HG03558 (cell line): ENCODE measurements around the gene SMOC1.

Experiments
- ATAC-seq: cut with Tn5 transposase; IDR thresholded peaks from one replicate; pipeline ENCODE4 v1.9.1; 2021; ENCODE audit warnings: moderate number of reproducible peaks; ENCODE audit not compliant: unreplicated experiment; ENCODE audit errors: extremely low read depth

Gene SMOC1

DNA sequence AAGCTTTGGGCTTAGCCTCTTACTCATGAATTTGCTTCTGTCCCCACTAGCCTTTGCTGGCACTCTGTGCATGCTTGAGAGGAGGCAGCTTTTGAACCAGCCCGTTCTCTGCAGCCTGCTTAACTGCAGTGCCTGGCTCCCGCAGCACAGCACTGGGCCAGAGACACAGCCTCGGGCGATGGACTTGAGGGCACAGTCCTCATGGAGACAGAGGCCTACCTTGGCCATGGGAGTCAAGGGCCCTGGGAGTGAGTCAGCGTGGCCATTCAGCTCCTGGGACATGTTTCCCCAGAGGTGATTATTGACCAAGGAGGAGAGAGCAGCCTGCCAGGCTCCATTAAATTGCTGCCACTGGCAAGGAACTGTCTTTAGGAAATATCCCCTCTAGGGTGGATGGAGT is 93.5 kb downstream of the SMOC1 start:
- ATAC-seq: no peak

DNA sequence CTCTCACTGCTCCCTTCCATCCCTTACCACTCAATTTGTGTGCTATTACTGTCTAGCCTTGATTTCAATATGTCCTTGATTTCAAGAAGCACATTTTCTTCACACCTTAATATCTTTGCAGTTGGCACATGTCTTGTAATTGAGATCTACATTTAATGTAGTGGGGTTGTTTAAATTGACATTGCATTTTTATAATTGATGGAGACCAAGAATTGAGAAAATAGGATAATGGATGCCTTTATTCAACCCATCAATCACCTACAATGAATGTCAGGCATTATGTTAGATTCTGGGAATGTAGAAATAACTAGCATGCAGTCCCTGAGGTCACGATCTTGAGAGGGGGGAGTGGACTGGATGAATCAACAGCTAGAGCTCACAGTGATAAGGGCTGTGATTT is 94.6 kb downstream of the SMOC1 start:
- ATAC-seq: no peak

DNA sequence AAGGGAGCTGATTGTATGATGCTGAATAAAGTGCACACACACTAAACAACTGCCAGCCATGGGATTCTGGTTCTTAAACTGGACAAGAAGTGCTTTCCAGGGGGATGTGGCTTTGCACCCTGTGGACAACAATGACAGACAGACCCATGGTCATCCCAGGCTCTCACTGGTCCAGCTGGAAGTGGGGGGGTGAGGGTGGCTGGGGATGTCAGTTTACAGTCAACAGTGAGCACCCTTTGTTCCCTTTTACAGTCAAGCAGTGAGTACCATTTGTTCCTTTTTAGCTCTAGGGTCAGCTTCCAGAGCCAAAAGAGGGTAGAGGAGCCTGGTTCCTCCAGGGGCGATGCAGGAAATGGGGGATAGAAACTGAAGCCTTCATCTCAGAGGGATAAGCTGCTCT is 100.7 kb downstream of the SMOC1 start:
- ATAC-seq: no peak

DNA sequence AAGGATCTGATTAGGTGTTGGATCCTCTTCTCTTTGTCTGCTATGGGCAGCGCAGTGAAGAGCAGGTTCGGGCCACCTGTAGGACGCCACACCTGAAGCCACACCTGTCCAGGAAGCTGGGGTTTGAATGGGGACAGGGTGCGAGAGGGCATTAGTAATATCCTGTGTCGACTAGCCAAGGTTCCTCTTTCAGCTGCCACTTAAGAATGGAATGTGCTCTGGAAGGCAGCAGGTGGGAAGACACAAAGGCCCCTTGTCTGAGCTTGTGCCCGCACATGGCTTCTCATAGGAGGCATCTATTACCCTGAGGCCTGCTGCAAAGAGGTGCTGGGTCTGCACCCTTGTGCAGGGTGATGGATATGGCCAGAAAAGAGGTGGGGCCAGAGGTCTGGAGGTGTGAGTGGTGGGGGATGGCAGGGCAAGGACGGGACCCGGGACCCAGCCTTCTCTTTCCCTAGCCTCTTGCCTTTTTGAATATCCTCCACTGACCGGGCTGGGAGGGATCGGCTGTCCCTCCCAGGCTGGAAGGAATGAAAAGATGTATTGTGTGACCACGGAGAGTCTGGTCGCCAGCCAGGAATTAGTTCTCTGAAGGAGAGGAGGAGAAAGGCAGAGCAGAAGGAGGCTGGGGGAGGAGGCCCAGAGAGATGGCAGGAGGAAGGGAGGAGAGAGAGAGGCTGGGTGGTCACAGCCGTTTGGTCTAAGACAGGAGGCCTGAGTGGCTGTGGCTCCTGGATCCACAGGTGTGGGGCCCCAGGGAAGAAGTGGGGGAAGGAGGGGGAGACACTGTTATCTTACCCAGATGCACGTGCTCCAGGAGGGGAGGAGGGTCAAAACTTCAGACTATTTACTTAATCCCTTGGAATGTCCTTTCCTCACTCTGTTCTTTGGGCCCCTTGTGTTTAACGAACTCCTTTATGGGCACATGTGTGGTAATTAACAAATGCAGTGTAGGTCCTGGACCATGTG is 101.5 kb downstream of the SMOC1 start:
- ATAC-seq: no peak

DNA sequence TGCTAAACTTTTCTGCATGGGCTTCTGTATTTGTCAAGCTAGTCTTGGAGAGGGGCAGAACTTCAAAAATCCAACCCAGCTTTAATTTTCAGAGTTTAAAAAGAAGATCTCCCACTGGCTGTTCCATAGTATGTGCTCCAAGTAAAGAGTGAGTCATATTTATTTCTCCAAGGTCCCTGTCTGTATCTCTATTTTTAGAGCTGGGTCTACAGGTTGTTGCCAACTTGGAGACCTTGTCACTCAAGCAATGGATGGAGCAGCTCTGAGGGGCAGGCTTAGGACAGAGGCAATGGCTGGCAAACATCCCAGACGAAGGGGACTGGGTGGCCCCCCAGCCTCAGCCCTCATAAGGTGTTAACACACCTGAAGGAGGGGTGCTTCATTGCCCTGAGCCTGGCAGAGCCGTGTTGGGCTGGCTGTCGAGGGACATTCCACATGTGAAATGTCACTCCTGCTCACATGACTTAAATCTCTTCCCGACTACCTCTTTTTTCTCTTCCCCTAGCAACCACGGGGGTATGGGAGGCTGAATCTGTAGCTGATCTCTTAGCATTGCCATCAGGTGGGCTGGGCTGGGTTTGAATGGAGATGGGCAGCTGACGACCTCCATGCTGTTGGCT is 103.1 kb downstream of the SMOC1 start:
- no peak for ATAC-seq

DNA sequence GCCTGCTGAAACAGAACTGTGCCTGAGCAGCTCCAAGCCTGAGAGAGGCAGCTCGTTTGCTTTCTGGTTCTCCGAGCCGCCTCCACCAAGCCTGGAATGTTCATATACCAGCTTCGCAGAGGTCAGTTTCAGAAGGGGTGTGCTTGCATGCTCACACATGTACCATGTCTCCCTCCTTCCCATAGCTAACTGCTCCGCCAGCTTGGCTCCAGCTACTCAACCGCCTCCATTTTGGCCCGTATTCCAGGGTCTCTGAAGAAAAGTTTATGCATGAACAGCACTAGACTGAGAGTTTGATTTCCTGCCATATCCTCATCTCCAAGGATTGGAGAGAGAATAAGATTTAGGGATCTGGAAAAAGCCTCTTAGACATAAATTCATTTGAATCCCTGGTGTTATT is 103.7 kb downstream of the SMOC1 start:
- ATAC-seq: no peak

DNA sequence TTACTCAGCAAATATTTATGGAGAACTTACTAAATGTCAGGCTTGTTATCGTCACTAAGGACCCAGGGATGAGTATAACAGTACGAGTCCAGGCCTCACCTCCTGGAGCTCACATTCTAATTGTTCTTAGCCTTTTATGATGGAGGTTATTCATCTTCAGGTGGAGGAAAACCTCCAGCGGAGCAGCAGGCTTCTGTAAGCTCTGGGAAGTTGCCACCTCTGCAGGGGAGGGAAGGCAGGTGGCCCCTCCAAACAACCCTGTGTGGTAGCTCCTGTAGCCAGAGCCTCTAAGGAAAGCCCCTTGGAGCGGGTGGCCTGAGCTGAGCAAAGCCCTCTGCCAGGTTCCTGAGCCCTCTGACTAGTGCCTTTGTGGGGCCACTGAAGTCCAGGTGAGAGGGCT is 104.1 kb downstream of the SMOC1 start:
- ATAC-seq: no peak

DNA sequence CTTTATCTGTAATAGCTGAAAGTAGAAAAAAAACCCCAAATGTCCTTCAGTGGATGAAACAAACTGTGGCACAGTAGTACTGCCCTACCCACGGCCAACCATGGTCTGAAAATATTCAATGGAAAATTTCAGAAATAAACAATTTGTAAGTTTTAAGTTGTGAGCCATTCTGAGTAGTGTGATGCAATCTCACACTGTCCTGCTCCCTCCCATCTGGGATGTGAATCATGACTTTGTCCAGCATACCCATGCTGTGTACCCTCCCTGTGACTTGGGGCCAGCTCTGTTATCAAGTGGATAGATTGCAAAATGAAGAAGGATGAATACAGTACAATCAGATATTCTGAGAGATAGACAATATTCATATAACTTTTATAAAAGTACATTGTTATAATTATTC is 106.2 kb downstream of the SMOC1 start:
- no peak for ATAC-seq

DNA sequence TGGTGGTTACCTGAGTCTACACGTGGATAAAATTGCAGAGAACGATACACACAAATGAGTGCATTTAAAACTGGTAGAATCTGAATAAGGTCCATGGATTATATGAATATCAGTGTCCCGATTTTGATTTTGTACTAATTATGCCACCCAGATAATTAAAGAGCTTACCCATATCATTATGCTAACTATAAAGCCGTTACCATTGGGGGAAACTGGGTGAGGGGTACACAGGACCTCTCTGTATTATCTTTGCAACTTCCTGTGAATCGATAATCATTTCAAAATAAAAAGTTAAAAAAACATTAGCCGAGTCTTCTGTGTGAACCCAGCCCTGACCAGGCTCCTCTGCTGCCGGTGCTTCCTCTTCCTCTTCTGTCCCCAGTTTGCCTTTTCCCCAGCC is 107.1 kb downstream of the SMOC1 start:
- no peak for ATAC-seq

DNA sequence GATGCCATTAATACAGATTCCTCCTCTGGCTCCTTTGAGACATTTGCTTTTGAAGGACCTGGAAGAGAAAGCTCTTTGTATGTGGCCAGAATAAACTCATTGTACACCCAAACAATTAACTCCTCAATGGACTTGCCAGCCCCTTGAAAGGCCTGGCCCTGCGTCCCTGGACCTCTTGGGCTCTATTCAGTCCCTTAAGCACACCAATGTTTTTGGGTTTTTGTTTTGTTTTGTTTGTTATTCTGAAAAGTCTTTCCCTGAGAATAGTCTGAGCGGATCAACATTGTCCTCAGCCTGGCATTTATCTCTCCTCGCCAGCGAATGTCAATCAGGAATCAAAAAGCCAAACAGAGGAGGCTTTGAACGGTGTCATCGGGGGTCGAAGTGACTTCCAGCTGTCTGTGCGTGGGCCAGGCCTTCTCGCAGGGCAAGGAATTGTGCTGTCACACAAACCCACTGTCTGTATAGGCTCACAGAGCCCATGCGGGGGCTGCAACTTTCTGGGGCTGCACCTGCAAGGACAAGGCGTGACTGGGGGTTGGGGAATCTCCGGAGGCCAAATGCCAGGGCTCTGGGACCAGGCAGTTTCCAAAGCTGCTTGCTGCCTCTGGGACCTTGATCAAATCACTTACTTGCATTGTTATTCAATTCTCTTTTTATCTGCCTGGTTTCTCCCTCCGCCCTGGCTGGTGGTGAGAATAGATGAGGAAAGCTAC is 108.3 kb downstream of the SMOC1 start:
- no peak for ATAC-seq

DNA sequence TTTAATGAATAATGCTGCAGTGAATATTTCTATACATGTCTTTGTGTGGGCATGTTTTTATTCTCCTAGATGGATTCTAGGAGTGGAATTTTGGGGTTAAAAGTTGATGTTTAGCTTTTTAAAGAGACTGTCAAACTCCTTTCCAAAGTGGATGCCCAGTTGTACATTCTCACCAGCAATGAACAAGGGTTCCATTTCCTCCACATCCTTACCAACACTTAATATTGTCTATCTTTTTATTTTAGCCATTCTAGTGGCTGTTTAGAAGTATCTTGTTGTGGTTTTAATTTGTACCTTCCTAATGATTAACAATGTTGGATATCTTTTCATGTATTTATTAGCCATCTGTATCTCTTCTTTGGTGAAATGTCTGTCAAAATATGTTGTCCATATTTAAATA is 109.8 kb downstream of the SMOC1 start:
- ATAC-seq: no peak

DNA sequence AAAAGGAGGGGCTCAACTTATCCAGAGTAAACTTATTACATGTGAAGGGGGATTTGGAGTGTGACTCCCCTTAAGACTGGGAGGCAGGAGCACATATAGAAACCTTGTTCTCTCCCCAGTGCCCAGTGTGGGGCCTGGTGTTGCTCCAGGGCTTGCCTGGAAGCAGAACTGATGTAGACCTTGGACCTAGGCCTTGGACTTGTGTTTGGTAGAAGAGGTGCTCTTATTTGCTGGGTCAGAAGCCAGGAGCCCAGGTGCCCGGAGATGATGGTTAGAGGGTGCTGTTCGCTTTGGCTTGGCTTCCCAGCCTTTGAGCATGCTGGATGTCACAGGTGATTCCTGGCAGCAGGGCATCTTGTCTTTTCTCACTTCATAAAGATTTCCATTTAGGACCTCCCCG is 110.4 kb downstream of the SMOC1 start:
- no peak for ATAC-seq

DNA sequence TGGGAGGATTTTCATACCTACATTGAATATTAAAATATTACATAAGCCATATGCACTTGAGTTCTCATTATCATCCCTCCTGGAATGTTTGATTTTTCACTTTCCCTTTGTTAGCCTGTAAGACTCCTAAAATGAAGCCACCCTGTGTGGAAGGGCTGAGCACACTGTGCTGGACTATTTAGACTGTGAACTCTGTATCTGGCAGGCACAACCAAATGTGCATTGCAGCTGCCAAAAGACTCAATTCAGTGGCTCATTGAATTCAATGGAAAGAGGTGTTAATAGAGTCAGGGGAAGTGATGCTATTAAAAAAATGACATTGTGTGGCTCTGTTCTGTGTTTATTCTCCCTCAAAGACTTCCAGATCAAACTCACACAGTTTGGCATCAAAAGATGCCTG is 111.1 kb downstream of the SMOC1 start:
- ATAC-seq: no peak

DNA sequence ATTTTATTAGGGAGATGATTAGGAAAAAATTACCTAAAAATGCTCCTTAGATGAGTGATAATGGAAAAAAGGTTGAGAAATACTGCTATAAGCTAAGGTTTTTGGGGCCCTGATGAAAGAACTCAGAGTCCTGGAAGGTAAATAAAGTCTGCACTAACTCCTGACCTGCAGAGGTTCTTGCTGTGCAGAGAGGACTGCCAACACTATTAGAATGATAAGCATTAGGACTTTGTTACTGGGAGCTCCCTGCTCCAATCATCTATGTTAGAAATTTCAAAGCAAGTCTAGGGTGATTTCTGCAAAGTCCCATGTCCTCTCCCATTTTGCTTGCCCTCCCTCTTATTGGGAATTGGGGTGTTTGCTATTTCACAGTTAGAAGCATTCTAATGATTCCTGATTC is 112.2 kb downstream of the SMOC1 start:
- ATAC-seq: no peak

DNA sequence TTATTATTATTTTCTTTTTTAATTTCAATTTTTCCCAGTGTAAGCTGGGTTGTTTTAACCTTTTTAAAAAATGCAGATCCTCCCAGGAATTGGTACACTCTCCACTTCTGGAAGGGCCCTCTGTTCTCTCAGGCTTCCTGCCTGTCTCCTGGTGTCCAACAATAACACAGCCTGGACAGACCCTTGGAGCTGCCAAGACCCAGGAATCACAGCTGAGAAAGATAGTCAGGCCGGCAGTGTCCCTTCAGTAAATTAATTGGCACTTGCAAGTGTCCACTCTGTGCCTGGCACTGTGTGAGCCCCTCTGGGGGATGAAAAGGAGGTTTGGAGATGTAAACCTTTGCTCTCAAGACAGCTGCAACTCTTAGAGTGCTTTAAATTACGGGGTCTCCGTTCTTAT is 113.3 kb downstream of the SMOC1 start:
- ATAC-seq: no peak

DNA sequence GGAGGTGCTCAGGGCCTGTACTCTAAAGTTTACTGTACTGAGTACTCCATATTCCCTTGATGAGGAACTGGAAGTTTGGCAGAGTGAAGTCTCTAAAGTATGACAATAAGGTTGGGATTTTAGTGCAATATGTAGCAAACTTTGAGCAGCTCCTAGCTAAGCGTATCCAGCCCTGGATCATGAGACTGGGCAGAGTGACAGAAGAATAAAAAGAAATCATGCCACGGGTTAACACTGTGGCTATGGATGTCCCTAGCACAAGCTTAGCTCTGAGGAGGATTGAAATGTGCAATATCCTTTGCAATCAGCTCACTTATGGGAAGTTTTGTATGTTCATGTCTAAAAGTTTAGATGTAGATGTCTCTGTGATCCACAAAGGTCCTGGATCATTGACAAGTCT is 114.1 kb downstream of the SMOC1 start:
- ATAC-seq: no peak

DNA sequence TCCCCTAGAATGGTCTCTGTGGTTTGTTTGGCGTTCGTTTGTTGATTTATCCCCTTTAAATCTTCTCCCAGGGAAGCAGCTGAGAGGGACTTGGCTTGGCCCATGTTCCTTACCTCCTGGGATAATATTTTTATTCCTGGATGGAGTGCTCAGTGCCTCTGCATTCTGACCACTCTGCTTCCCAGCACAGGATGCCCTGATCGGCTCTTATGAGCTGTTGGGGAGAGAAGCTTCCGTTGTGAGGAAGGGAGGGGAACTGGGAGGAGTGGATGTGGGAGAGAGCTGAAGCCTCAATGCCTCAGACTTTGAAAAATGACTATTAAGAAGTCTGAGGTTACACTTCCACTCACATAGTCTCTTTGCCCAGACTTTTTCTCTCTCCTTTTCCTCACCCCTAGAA is 114.8 kb downstream of the SMOC1 start:
- no peak for ATAC-seq

DNA sequence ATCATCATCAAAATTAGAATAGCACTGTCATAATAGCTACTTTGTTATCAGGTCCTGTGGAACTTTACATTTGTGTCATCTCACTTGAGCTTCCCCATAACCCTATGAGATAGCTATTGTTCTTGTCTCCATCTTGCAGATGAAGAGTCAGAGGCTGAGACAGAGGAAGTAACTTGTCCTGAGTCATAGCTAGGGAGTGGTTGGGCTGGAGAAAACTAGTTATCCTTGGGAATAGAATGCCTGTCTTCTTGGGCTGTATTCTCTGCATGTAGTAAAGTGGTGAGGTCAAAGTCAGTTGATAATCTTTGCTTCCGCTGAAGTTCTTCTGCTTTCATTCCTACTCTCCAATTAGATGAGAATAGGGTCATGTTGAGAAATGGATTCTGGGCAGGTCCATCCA is 117.0 kb downstream of the SMOC1 start:
- ATAC-seq: no peak

DNA sequence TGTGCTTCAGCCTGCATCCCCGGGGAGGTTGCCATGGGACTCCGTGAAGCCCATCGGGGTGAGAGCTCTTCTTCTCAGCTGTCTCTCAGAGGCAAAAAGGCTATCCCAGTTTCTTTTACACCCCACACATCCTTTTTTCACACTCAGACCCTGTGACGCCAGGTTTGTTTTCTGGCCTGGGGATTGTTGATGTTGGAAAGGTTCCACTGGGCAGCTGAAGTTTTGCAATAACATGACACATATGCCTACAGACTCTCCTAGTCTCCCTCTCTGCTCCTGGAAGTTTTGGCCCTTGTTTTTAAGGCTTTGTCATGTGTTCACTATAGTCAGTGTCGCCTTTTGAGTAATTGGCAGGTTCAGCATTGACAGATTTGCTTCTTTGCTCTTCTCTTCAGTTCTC is 118.6 kb downstream of the SMOC1 start:
- ATAC-seq: no peak

DNA sequence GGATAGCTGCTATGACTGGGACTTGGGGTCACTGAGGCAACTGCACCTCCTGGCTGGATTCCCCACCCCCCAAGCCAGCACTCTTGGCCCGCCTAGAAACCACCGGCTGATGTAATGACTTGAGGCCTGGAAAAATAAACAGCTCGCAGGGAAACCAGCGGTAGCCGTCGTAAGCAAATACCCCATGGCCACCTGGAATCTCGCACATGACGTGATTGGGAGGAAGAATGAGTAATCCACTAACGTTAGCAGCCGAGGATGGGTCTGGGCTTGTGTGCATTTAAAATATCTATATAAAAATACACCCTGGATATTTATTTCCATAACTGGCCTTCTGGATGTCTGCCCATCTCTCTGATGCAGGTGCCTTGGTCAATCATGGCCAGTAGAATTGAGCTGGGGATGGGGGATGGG is 120.1 kb downstream of the SMOC1 start:
- no peak for ATAC-seq

DNA sequence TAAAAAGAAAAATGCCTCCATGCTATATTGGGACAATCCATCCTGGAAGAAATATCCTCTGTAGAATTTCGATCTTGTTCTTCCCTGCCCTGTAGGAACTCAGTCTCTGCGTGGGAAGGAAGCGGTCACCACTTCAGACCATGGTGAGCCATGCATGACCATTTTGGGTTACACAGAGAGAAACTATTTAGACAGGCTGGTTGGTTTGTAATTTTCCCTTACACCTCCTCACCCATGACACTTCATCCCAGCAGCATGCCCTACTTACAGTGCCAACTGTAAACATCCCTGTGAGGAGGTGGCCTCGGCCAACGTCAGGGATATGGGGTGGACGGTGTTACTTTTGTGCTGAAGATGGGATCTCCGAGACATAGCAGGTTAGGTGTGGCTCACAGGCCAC is 121.4 kb downstream of the SMOC1 start:
- no peak for ATAC-seq
